Duodenal mucosa (tissue), 2 donors: ENCODE results near the gene PDPK1.
"Not testable (repeated sequence)": the region's sequence is repeated elsewhere in the genome, so short reads cannot be mapped to it uniquely, and the experiment has no call there.

ENCODE experiments used
- H3K27ac ChIP-seq: one replicate; pipeline ENCODE4 v1.7.0; 2013; ENCODE audit warnings: low read depth, low read length
- H3K27me3 ChIP-seq, 2 donors: one replicate each; pipeline ENCODE4 v1.7.0; 2013; ENCODE audit warnings: low read length in 2 of 2, control low read depth in 1 of 2; ENCODE audit not compliant: insufficient read depth in 2 of 2, control insufficient read depth in 1 of 2
- H3K36me3 ChIP-seq, 2 donors: one replicate each; pipeline ENCODE4 v1.7.0; 2013; ENCODE audit warnings: low read length in 2 of 2, control low read depth in 1 of 2; ENCODE audit not compliant: insufficient read depth in 2 of 2, control insufficient read depth in 1 of 2
- H3K4me1 ChIP-seq, 2 donors: one replicate each; pipeline ENCODE4 v1.7.0; 2013; ENCODE audit warnings: low read length in 2 of 2, control low read depth in 1 of 2; ENCODE audit not compliant: insufficient read depth in 2 of 2, control insufficient read depth in 1 of 2
- H3K4me3 ChIP-seq, 2 donors: one replicate each; pipeline ENCODE4 v1.7.0; 2013; ENCODE audit warnings: low read length in 2 of 2, low read depth in 1 of 2
- H3K9ac ChIP-seq, 2 donors: one replicate each; pipeline ENCODE4 v1.7.0; 2013; ENCODE audit warnings: low read length in 2 of 2, low read depth in 1 of 2
- H3K9me3 ChIP-seq, 2 donors: one replicate each; pipeline ENCODE4 v1.7.0; 2013; ENCODE audit warnings: low read length in 2 of 2, control low read depth in 1 of 2; ENCODE audit not compliant: control insufficient read depth in 1 of 2

The PDPK1 gene

DNA sequence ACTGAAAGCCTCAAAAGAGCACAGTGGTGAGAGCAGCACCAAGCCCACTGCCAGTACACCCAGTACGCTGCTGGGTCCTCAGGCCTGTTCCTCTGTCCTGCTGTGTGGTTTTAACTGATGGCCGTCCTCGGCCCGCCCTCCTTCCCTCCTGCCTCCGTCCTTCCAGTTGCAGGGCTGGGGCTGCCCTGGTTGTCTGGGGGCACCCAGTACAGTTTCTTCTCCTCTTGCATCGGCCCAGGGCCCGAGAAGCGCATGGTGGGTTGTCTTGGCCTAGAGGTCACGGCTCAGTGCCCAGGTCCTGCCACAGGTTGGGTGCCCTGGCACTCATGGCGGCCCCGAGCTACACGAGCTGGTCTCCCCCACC is 73.7 kb downstream of the PDPK1 start:
- Histone ChIP-seq H3K27ac (no peak overlapping the region), H3K36me3 (peaks cover 10 to 24% of the 10 kb centered on the region in 2 donors), H3K4me1 (peaks cover 0 to 4% of the 10 kb centered on the region in 2 donors)

DNA sequence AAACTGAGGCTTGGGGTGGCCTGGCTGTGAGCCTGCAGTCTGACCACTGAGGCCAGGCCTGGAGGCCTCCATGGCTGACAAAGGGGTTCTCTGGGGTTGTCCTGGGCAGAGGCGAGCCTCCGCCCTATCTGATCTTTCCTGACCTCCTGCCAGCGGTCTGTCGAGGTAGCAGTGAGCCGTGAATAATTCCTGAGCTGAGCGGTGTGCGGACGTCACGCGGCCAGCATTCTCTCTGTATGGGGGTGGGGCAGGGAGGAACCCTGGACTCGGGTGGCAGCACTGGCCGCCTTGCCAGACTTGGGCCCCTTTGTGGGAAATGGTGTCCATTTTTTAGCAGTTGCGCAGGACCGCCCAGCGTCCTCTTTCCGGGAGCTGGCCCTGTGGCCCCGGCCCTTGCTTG is 74.1 kb downstream of the PDPK1 start:
- H3K9me3 ChIP-seq, H3K4me3 ChIP-seq, H3K9ac ChIP-seq, H3K27me3 ChIP-seq, H3K4me1 ChIP-seq, H3K27ac ChIP-seq: not testable (repeated sequence)
- H3K36me3 ChIP-seq: peaks cover 10 to 24% of the 10 kb centered on the region in 2 donors

More for the DNA sequence above, 73.7 kb downstream of the PDPK1 start:
- no peaks in the 10 kb centered on the region for H3K9me3 ChIP-seq
- H3K4me3 ChIP-seq: no peak overlapping the region
- no peak overlapping the region for H3K9ac ChIP-seq
- no peaks in the 10 kb centered on the region for H3K27me3 ChIP-seq

DNA sequence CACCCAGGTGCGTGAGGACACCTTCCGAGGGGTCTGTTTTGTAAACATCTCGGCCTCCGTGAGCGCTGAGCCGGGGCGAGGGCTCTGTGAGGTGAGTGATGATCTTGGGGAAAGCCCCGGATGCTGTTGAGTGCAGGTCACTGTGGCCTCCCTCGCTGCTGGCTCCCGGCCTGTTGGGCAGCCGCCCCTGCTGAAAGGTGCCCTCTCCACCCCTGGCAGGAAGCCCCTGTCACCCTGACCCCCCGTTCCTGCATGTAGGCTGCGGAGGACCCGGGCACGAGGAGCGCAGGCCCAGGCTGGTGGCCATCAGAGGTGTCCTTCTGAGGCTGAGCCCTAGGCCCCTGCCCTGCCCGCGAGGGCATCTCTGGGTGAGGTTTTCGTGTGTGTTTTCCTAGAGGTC is 75.4 kb downstream of the PDPK1 start:
- not testable (repeated sequence) for H3K27me3 ChIP-seq, H3K27ac ChIP-seq, H3K9ac ChIP-seq, H3K9me3 ChIP-seq, H3K4me3 ChIP-seq, H3K4me1 ChIP-seq
- peaks cover 10 to 24% of the 10 kb centered on the region in 2 donors for H3K36me3 ChIP-seq

DNA sequence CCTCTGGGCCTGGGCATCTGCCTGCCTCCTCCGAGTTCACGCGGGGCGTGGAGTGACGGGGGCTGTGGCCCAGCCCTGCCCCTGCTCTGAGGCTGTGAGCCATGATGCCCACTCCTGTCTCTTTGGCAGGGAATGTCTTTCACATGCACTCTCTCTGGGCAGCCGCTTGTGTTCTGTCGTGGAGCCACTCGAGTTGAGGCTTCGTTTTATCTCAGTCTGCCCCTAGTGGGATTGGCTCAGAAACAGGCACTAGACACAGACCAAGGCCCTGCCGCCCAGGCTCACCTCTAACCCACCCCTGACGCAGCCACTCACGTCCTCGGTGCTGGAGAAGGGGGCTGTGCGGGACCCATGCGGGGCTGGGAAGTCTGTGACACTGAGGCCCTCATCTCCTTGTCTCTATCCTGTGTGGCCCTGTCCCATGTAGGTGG is 77.0 kb downstream of the PDPK1 start:
- no peak overlapping the region for H3K27ac ChIP-seq
- no peaks in the 10 kb centered on the region for H3K27me3 ChIP-seq
- H3K9ac ChIP-seq: no peak overlapping the region
- peaks cover 10 to 23% of the 10 kb centered on the region in 2 donors for H3K36me3 ChIP-seq
- no peaks in the 10 kb centered on the region for H3K9me3 ChIP-seq
- no peak overlapping the region for H3K4me3 ChIP-seq
- no peaks in the 10 kb centered on the region for H3K4me1 ChIP-seq

DNA sequence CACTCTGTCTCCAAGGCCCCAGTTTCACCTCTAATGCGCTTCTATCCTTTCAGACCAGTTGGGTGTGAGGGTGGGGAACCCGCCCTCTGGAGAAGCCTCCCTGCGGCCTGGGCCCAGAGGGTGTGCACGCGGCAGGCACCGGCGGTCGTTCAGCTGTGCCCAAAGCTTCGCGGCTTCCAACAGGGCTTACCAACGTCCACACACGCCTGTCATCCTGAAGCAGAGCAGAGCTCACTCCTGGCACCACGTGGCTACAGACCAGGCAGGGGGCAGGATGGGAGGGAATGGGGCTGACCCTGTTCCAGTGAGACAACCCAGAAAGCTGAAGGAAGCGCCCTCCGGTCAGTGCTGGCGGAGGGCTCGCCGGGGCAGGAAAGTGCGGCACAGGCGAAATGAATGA is 81.1 kb downstream of the PDPK1 start:
- H3K4me1 ChIP-seq, H3K27ac ChIP-seq, H3K9ac ChIP-seq, H3K4me3 ChIP-seq, H3K9me3 ChIP-seq, H3K36me3 ChIP-seq, H3K27me3 ChIP-seq: not testable (repeated sequence)

GRCh38 chr16:2619628-2620027 is 81.8 kb downstream of the PDPK1 start:
- not testable (repeated sequence) for H3K27ac ChIP-seq, H3K4me3 ChIP-seq, H3K27me3 ChIP-seq, H3K36me3 ChIP-seq, H3K4me1 ChIP-seq, H3K9me3 ChIP-seq, H3K9ac ChIP-seq

GRCh38 chr16:2620870-2621269 is 83.0 kb downstream of the PDPK1 start:
- H3K4me3 ChIP-seq, H3K27me3 ChIP-seq, H3K27ac ChIP-seq, H3K4me1 ChIP-seq, H3K36me3 ChIP-seq, H3K9me3 ChIP-seq, H3K9ac ChIP-seq: not testable (repeated sequence)

GRCh38 chr16:2621395-2621794 is 83.6 kb downstream of the PDPK1 start:
- H3K9ac ChIP-seq, H3K27ac ChIP-seq, H3K9me3 ChIP-seq, H3K36me3 ChIP-seq, H3K4me3 ChIP-seq, H3K4me1 ChIP-seq, H3K27me3 ChIP-seq: not testable (repeated sequence)

DNA sequence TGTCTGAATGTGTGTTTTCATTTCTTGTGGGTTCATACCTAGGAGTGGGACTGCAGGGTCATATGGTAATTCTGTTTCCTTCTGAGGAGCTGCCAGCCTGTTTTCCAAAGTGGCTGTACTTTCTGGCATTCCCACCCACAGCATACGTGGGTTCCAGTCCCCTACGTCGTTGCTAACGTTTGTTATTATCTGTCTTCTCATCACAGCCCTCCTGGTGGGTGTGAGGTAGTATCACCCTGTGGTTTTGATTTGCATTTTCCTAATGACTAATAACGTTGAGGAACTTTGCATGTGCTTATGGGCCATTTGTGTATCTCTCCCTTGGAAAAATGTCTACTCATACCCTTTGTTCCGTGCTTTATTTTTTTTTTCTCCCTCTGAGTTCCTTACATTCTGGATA is 89.3 kb downstream of the PDPK1 start:
- not testable (repeated sequence) for H3K4me3 ChIP-seq, H3K27me3 ChIP-seq, H3K27ac ChIP-seq, H3K36me3 ChIP-seq, H3K9ac ChIP-seq, H3K4me1 ChIP-seq, H3K9me3 ChIP-seq

DNA sequence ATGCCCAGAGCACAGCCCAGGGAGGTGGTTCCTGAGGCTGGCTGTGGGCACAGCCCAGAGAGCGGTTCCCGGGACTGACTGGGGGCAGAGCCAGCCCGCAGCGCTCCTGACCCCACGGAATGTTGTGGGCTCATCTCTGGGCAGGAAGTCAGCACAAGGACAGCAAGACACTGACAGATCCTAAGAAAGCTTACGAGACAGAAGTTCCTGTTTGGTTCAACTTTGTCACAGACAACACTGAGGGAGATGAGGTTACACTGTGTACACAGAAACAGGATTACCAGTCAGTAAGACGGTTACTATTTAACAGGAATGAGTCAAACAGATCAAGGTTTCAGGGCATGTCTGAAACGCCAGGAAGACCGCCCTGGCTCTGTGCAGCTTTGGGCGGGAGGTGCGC is 93.4 kb downstream of the PDPK1 start:
- not testable (repeated sequence) for H3K27ac ChIP-seq, H3K36me3 ChIP-seq, H3K4me1 ChIP-seq, H3K9me3 ChIP-seq, H3K4me3 ChIP-seq, H3K27me3 ChIP-seq, H3K9ac ChIP-seq

DNA sequence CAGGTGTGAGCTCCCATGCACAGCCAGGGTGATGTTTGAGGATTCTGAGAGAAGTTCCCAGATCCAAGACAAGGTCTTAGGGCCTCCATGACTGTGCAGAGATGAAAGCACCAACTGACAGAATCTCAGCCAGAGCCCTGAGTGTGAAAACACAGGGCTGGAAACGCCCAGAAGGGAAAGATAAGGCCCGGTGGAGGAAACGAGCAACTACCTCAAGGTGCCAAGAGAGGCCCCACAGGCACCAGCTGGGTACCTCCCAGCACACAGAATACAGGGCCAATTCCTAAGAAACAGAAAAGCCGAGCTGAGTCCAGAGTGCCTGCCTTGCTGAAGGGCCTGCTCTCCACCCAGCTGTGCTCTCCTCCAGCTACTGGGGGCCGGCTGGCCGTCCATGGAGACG is 94.5 kb downstream of the PDPK1 start:
- not testable (repeated sequence) for H3K4me3 ChIP-seq, H3K36me3 ChIP-seq, H3K4me1 ChIP-seq, H3K9me3 ChIP-seq, H3K27me3 ChIP-seq, H3K27ac ChIP-seq, H3K9ac ChIP-seq
